Fibroblast of the conjunctiva (primary cell): ENCODE measurements around the gene GATC.
"Not testable (repeated sequence)": the region's sequence is repeated elsewhere in the genome, so short reads cannot be mapped to it uniquely, and the experiment has no call there.

ENCODE experiments used
- DNase-seq: peaks from one replicate; pipeline ENCODE4 v3.0.0-alpha.2; 2010; ENCODE audit warnings: low read depth

Gene GATC

GRCh38 chr12:120437735-120438494, 8.3 kb upstream of the GATC start, which contains the start of gene COX6A1:
TSS of gene COX6A1 (plus strand) at chr12:120438113. CDS start at chr12:120438127, 14 bp downstream.
- DNase-seq = peak; percentile 94

- DNase-seq = no peak
Measured at GRCh38 chr12:120438495-120439198, 7.6 kb upstream of the GATC start.

GRCh38 chr12:120439646-120440247, 6.5 kb upstream of the GATC start:
- DNase-seq = peak; percentile 22

- DNase-seq = no peak
Measured at GRCh38 chr12:120444676-120445075, 1.6 kb upstream of the GATC start.

- not testable (repeated sequence) for DNase-seq
Measured at GRCh38 chr12:120446844-120447178, 567 bp downstream of the GATC start.

- no peak for DNase-seq
Measured at GRCh38 chr12:120447992-120448391, 1.7 kb downstream of the GATC start.

- DNase-seq = not testable (repeated sequence)
Measured at GRCh38 chr12:120452524-120452923, 6.3 kb downstream of the GATC start.

- no peak for DNase-seq
Measured at GRCh38 chr12:120453060-120453750, 7.0 kb downstream of the GATC start.

GRCh38 chr12:120453977-120454376, 7.7 kb downstream of the GATC start:
- no peak for DNase-seq

GRCh38 chr12:120455302-120455701, 9.1 kb downstream of the GATC start:
- DNase-seq = no peak

- DNase-seq = no peak
Measured at GRCh38 chr12:120457133-120457532, 10.9 kb downstream of the GATC start.

- DNase-seq = no peak
Measured at GRCh38 chr12:120460157-120460556, 13.9 kb downstream of the GATC start.

GRCh38 chr12:120462099-120462640, 15.9 kb downstream of the GATC start:
- DNase-seq = no peak

- DNase-seq = no peak
Measured at GRCh38 chr12:120463712-120464111, 17.5 kb downstream of the GATC start.

- no peak for DNase-seq
Measured at GRCh38 chr12:120465756-120466155, 19.5 kb downstream of the GATC start.

- no peak for DNase-seq
Measured at GRCh38 chr12:120466560-120467315, 20.5 kb downstream of the GATC start.

GRCh38 chr12:120467439-120467838, 21.2 kb downstream of the GATC start:
- no peak for DNase-seq

GRCh38 chr12:120468325-120468820, 22.1 kb downstream of the GATC start:
- DNase-seq = no peak

- DNase-seq = no peak
Measured at GRCh38 chr12:120468821-120469449, 22.7 kb downstream of the GATC start.

- peak; percentile 95 for DNase-seq
Measured at GRCh38 chr12:120469450-120470149, 23.4 kb downstream of the GATC start, which contains the start of gene SRSF9. TSS of gene SRSF9 (minus strand) at chr12:120469748. CDS start at chr12:120469609, 139 bp downstream.
